GM12878 (cell line): ENCODE measurements around the gene SPOCK1. TPM values are rescaled to one million over a fixed set of nuclear protein-coding genes. Genes with fewer than 3 reads are reported as not detected.

Experiments used
- ATAC-seq: fragments of 200-7000 bp; cut with Tn5 transposase; 3 replicates; pipeline ENCODE4 v1.9.1; 2020; ENCODE audit warnings: mild to moderate bottlenecking, moderate library complexity
- BruUV-seq: library from RNA; stranded (reverse); fragments of 400-500 nt; replicated peaks from 2 replicates; lab custom pipeline; 2021; lab: Mats Ljungman, UMichigan
- CTCF ChIA-PET: fragments of 300-600 bp; sonication (Branson Sonifier 250); formaldehyde crosslinking; extraction: SDS; loops from one replicate; lab custom pipeline; 2021; ENCODE audit warnings: inconsistent platforms; lab: Yijun Ruan, JAX
- POLR2A ChIA-PET: fragments of 350-600 bp; formaldehyde crosslinking; extraction: SDS; loops from one replicate; lab custom pipeline; 2021; ENCODE audit warnings: inconsistent platforms; lab: Charles Lee
- RAD21 ChIA-PET: fragments of 300-600 bp; sonication (Branson Sonifier 250); formaldehyde crosslinking; loops from one replicate; lab custom pipeline; 2023; ENCODE audit warnings: antibody characterized with exemption; ENCODE audit not compliant: unreplicated experiment; lab: Charles Lee
- SMC1A ChIA-PET: fragments of 300-600 bp; sonication (Branson Sonifier 250); formaldehyde crosslinking; loops from one replicate; lab custom pipeline; 2023; ENCODE audit not compliant: unreplicated experiment, uncharacterized antibody; lab: Charles Lee
- DNase-seq: peaks from one replicate; pipeline ENCODE4 v3.0.0-alpha.2; 2011; ENCODE audit warnings: low read depth, low spot score
- FAIRE-seq: peaks from 3 replicates; lab custom pipeline; 2011; peaks lifted over from hg19 to GRCh38; lab: Jason Lieb, UNC
- H2AFZ ChIP-seq: 2 replicates; pipeline ENCODE4 v1.6.0; 2011; ENCODE audit warnings: low read depth, low read length, control low read depth; ENCODE audit not compliant: control insufficient read depth
- H3K27ac ChIP-seq: 2 replicates; pipeline ENCODE4 v1.5.1; 2011; ENCODE audit warnings: control low read depth; ENCODE audit not compliant: control insufficient read depth, insufficient read depth
- H3K27me3 ChIP-seq, 2 experiments: replicated peaks in 1 of 2; 2 replicates each; pipeline versions ENCODE4 v1.6.0 to v1.6.1; 2011; ENCODE audit warnings: low read length in 1 of 2; ENCODE audit not compliant: control insufficient read depth in 2 of 2, insufficient read depth in 2 of 2
- H3K36me3 ChIP-seq, 2 experiments: 2 replicates each; pipeline ENCODE4 v1.5.1; 2011; ENCODE audit warnings: low read length in 1 of 2; ENCODE audit not compliant: control insufficient read depth in 2 of 2, insufficient read depth in 2 of 2
- H3K4me1 ChIP-seq: 2 replicates; pipeline ENCODE4 v1.6.1; 2011; ENCODE audit warnings: mild to moderate bottlenecking, low read length, moderate library complexity, mixed read lengths; ENCODE audit not compliant: control insufficient read depth, insufficient read depth
- H3K4me2 ChIP-seq: 2 replicates; pipeline ENCODE4 v1.6.0; 2011; ENCODE audit warnings: control low read depth; ENCODE audit not compliant: control insufficient read depth, insufficient read depth
- H3K4me3 ChIP-seq: fragments of 200-600 bp; sonication (generic); 2 replicates; pipeline ENCODE4 v1.5.1; 2016
- H3K79me2 ChIP-seq: 2 replicates; pipeline ENCODE4 v1.6.0; 2011; ENCODE audit warnings: low read length; ENCODE audit not compliant: control insufficient read depth, insufficient read depth
- H3K9ac ChIP-seq: 2 replicates; pipeline ENCODE4 v1.8.0; 2011; ENCODE audit warnings: low read length, control low read depth, mixed read lengths; ENCODE audit not compliant: control insufficient read depth, insufficient read depth
- H3K9me3 ChIP-seq: replicated peaks from 3 replicates; pipeline ENCODE4 v1.5.1; 2011; ENCODE audit warnings: mild to moderate bottlenecking, low read length; ENCODE audit not compliant: control insufficient read depth, insufficient read depth
- H4K20me1 ChIP-seq: 2 replicates; pipeline ENCODE4 v1.6.0; 2011; ENCODE audit not compliant: control insufficient read depth, insufficient read depth
- CHD2 ChIP-seq: IDR thresholded peaks from 2 replicates; pipeline ENCODE4 v1.6.1; 2011; ENCODE audit warnings: low read depth, low read length, improper control_type of control experiment, borderline replicate concordance
- KLF5 ChIP-seq: fragments of 450-650 bp; IDR thresholded peaks from 2 replicates; pipeline ENCODE4 v1.6.1; 2014; ENCODE audit warnings: mild to moderate bottlenecking; ENCODE audit not compliant: partially characterized antibody
- MAX ChIP-seq: IDR thresholded peaks from 2 replicates; pipeline ENCODE4 v1.6.1; 2012; ENCODE audit warnings: low read depth, low read length, improper control_type of control experiment
- MLLT1 ChIP-seq: fragments of 450-650 bp; IDR thresholded peaks from 2 replicates; pipeline ENCODE4 v1.6.1; 2016; ENCODE audit warnings: mild to moderate bottlenecking
- NFIC ChIP-seq: IDR thresholded peaks from 2 replicates; pipeline ENCODE4 v1.6.1; 2012; ENCODE audit warnings: low read depth, mild to moderate bottlenecking, inconsistent platforms, low read length, moderate library complexity
- NR2C1 ChIP-seq: fragments of 450-650 bp; IDR thresholded peaks from 2 replicates; pipeline ENCODE4 v1.6.1; 2017; ENCODE audit warnings: antibody characterized with exemption, mild to moderate bottlenecking, moderate library complexity
- POLR2A ChIP-seq: IDR thresholded peaks from 2 replicates; pipeline ENCODE4 v1.6.1; 2011; ENCODE audit warnings: low read depth, mild to moderate bottlenecking, low read length
- RUNX3 ChIP-seq: IDR thresholded peaks from 2 replicates; pipeline ENCODE4 v1.6.1; 2012; ENCODE audit warnings: low read length, inconsistent platforms
- SRF ChIP-seq, 2 experiments: IDR thresholded peaks; 2 replicates each; pipeline ENCODE4 v1.6.1; 2011; ENCODE audit warnings: low read depth in 2 of 2, low read length in 2 of 2, mild to moderate bottlenecking in 1 of 2, moderate library complexity in 1 of 2
- YBX1 ChIP-seq: fragments of 450-650 bp; IDR thresholded peaks from 2 replicates; pipeline ENCODE4 v1.6.1; 2016; ENCODE audit warnings: antibody characterized with exemption
- YY1 ChIP-seq: IDR thresholded peaks from 2 replicates; pipeline ENCODE4 v1.6.1; 2011; ENCODE audit warnings: low read depth, mild to moderate bottlenecking, low read length
- ZBTB33 ChIP-seq: fragments of 450-650 bp; IDR thresholded peaks from 2 replicates; pipeline ENCODE4 v1.6.1; 2017; ENCODE audit warnings: mild to moderate bottlenecking
- ZNF687 ChIP-seq: fragments of 450-650 bp; IDR thresholded peaks from 2 replicates; pipeline ENCODE4 v1.6.1; 2017; ENCODE audit warnings: mild to moderate bottlenecking, moderate library complexity
- in situ Hi-C: fragments of 300-500 bp; cut with MboI; formaldehyde crosslinking; loops from 9 replicates; pipeline ENCODE4 v1.14.3; 2018; ENCODE audit warnings: mixed read lengths
- intact Hi-C: fragments of 100-400 bp; cut with micrococcal nuclease; formaldehyde crosslinking; loops from one replicate; pipeline ENCODE4 v1.14.2; 2022; ENCODE audit not compliant: unreplicated experiment
- polyA plus RNA-seq, 11 experiments: library from polyadenylated mRNA; depleted of rRNA in 4 of 11; unstranded in 6 of 11; stranded (reverse) in 5 of 11; fragments of >200 nt; fragmentation: Nextera tagmentation in 4 of 11; fragmentation: Illumina TruSeq in 1 of 11; extraction: Ambion mirVana in 4 of 11; extraction: Trizol in 1 of 11; gene quantifications; 1 replicate in 1 of 11; 2 replicates in 10 of 11; pipeline versions ENCODE4 v1.2.1 to v1.2.3, GENCODE V29; 2011 to 2016; ENCODE audit warnings: inconsistent platforms in 2 of 11, missing spikeins in 2 of 11, low read depth in 1 of 11
- total RNA-seq, 4 experiments: library from RNA; depleted of rRNA in 3 of 4; stranded (reverse); fragments of >200 nt in 3 of 4; fragmentation: Illumina TruSeq in 1 of 4; extraction: Trizol in 1 of 4; gene quantifications; 2 replicates each; pipeline versions ENCODE4 v1.2.1 to v1.2.3, GENCODE V29; 2013 to 2021

SPOCK1 gene
- total and polyA plus RNA-seq, 10 of the 15 experiments (the other 5 are each of a cell fraction or from before 2014, with no cell fraction given), result 0.06 to 0.68 (median 0.25) TPM; not detected in 3

GRCh38 chr5:137345396-137345795 lies 153.7 kb downstream of the SPOCK1 start:
- intact Hi-C loops, result no loop called here
- Histone ChIP-seq H3K27ac (no peak overlapping the region), H3K27me3 (peaks cover 0 to 2% of the 10 kb centered on the region in 2 experiments; a peak in 1 of 4 replicates), H3K4me2 (no peak overlapping the region), H2AFZ (no peak overlapping the region), H3K4me1 (no peaks in the 10 kb centered on the region), H3K4me3 (no peak overlapping the region), H4K20me1 (no peaks in the 10 kb centered on the region), H3K9me3 (no peaks in the 10 kb centered on the region), H3K79me2 (no peaks in the 10 kb centered on the region), H3K36me3 (no peaks in the 10 kb centered on the region), H3K9ac (no peak overlapping the region)
- ATAC-seq, result no peak
- no peak for DNase-seq
- CTCF ChIA-PET, result interaction anchor here (0.8 to 1.4 kb wide), 14 partner anchors 9 to 151 kb away, joined by 3 to 18 read pairs (median 4); no protein-coding TSS in a partner anchor
- in situ Hi-C loops, result loop anchor here (25.0 kb wide), 1 partner anchor 742 kb away; the partner anchor contains the start of gene WNT8A
- no TSS peak for BruUV-seq
- POLR2A ChIA-PET, result no interaction called here
- SMC1A ChIA-PET, result interaction anchor here (0.7 to 1.8 kb wide), 3 partner anchors 9 to 158 kb away, joined by 3 to 8 read pairs (median 3); no protein-coding TSS in a partner anchor
- RAD21 ChIA-PET, result interaction anchor here (0.9 to 1.3 kb wide), 3 partner anchors 25 to 315 kb away, joined by 3 read pairs; no protein-coding TSS in a partner anchor
- no peak for TF ChIP-seq NR2C1
- no peak for TF ChIP-seq MAX
- TF ChIP-seq SRF (IDR thresholded peaks at IDR 0.05; ENCODE audit: low read depth in 2 of 2, low read length in 2 of 2), result no peak
- no peak for TF ChIP-seq YY1
- TF ChIP-seq RUNX3, result no peak
- no peak for TF ChIP-seq NFIC
- no peak for TF ChIP-seq CHD2
- TF ChIP-seq ZNF687, result no peak
- TF ChIP-seq POLR2A, result no peak
- TF ChIP-seq MLLT1, result no peak
- no peak for TF ChIP-seq KLF5
- no peak for TF ChIP-seq YBX1
- no peak for TF ChIP-seq ZBTB33
- no peak for FAIRE-seq
